DMS114 treated with DMSO at 0.1 percent for 48 hours (cell line): ENCODE results near the gene RAB34.
"Not testable (repeated sequence)": the region's sequence is repeated elsewhere in the genome, so short reads cannot be mapped to it uniquely, and the experiment has no call there.

ENCODE experiments used
- DNase-seq: peaks from one replicate; lab custom pipeline; 2025; ENCODE audit not compliant: unreplicated experiment; lab: John Stamatoyannopoulos, UW

Gene RAB34

GRCh38 chr17:28746611-28747050, 29.0 kb upstream of the RAB34 start:
- no peak for DNase-seq

GRCh38 chr17:28745786-28746411, 28.2 kb upstream of the RAB34 start:
- no peak for DNase-seq

GRCh38 chr17:28744972-28745785, 27.5 kb upstream of the RAB34 start:
- no peak for DNase-seq

- DNase-seq: no peak
Observed at GRCh38 chr17:28744104-28744971, 26.7 kb upstream of the RAB34 start.

- DNase-seq: peak; percentile 57
Observed at GRCh38 chr17:28743243-28744103, 25.8 kb upstream of the RAB34 start, which contains the start of gene TRAF4. TSS of gene TRAF4 (plus strand) at chr17:28744011. CDS start at chr17:28744113, 102 bp downstream.

GRCh38 chr17:28741358-28742349, 24.0 kb upstream of the RAB34 start:
- no peak for DNase-seq

- DNase-seq: no peak
Observed at GRCh38 chr17:28740406-28741357, 23.0 kb upstream of the RAB34 start.

GRCh38 chr17:28738680-28739384, 21.2 kb upstream of the RAB34 start:
- no peak for DNase-seq

GRCh38 chr17:28737770-28738679, 20.4 kb upstream of the RAB34 start:
- DNase-seq: no peak

GRCh38 chr17:28737316-28737715, 19.6 kb upstream of the RAB34 start:
- DNase-seq: no peak

- not testable (repeated sequence) for DNase-seq
Observed at GRCh38 chr17:28735913-28736769, 18.5 kb upstream of the RAB34 start.

- DNase-seq: no peak
Observed at GRCh38 chr17:28735242-28735722, 17.6 kb upstream of the RAB34 start.

- no peak for DNase-seq
Observed at GRCh38 chr17:28734712-28735241, 17.1 kb upstream of the RAB34 start.

GRCh38 chr17:28733346-28733745, 15.7 kb upstream of the RAB34 start:
- no peak for DNase-seq

GRCh38 chr17:28729950-28730330, 12.3 kb upstream of the RAB34 start:
- DNase-seq: no peak
